HG03575 (cell line): ENCODE data around the gene SOCS7.

Experiments
- ATAC-seq: cut with Tn5 transposase; IDR thresholded peaks from one replicate; pipeline ENCODE4 v1.9.1; 2021; ENCODE audit not compliant: unreplicated experiment, insufficient number of reproducible peaks, low FRiP score; ENCODE audit errors: extremely low read depth

The SOCS7 gene

GRCh38 chr17:38357486-38358123, 6.0 kb downstream of the SOCS7 start:
- ATAC-seq: no peak

GRCh38 chr17:38358586-38359513, 7.2 kb downstream of the SOCS7 start:
- no peak for ATAC-seq

GRCh38 chr17:38361694-38362465, 10.2 kb downstream of the SOCS7 start:
- no peak for ATAC-seq

GRCh38 chr17:38363016-38363415, 11.4 kb downstream of the SOCS7 start:
- ATAC-seq: no peak

GRCh38 chr17:38364741-38365140, 13.1 kb downstream of the SOCS7 start:
- ATAC-seq: no peak

GRCh38 chr17:38369124-38369886, 17.7 kb downstream of the SOCS7 start:
- ATAC-seq: no peak

GRCh38 chr17:38379448-38379847, 27.8 kb downstream of the SOCS7 start:
- ATAC-seq: no peak

- ATAC-seq: no peak
Measured at GRCh38 chr17:38395090-38395489, 43.4 kb downstream of the SOCS7 start.

GRCh38 chr17:38397227-38397626, 45.6 kb downstream of the SOCS7 start:
- no peak for ATAC-seq

GRCh38 chr17:38400286-38400685, 48.6 kb downstream of the SOCS7 start:
- ATAC-seq: no peak

GRCh38 chr17:38401459-38401858, 49.8 kb downstream of the SOCS7 start:
- ATAC-seq: no peak

GRCh38 chr17:38402897-38403296, 51.3 kb downstream of the SOCS7 start:
- ATAC-seq: no peak

- ATAC-seq: no peak
Measured at GRCh38 chr17:38403491-38403890, 51.8 kb downstream of the SOCS7 start.

GRCh38 chr17:38404174-38404943, 52.7 kb downstream of the SOCS7 start:
- no peak for ATAC-seq

- ATAC-seq: no peak
Measured at GRCh38 chr17:38405654-38406053, 54.0 kb downstream of the SOCS7 start.

GRCh38 chr17:38410201-38410600, 58.6 kb downstream of the SOCS7 start:
- ATAC-seq: no peak

GRCh38 chr17:38415250-38416194, 63.9 kb downstream of the SOCS7 start:
- no peak for ATAC-seq
